ENCODE results near the gene SYNE2.

SYNE2 gene

GRCh38 chr14:64217308-64217707 lies 364.5 kb downstream of the SYNE2 start:
- no peak for DNase-seq (ENCODE audit: low read depth)

- DNase-seq (ENCODE audit: low read depth), result no peak
Measured at GRCh38 chr14:64217834-64218233, 365.0 kb downstream of the SYNE2 start.

GRCh38 chr14:64218344-64219240 lies 365.8 kb downstream of the SYNE2 start:
- DNase-seq (ENCODE audit: low read depth), result peak; percentile 78

GRCh38 chr14:64220056-64220455 lies 367.3 kb downstream of the SYNE2 start:
- DNase-seq (ENCODE audit: low read depth), result no peak

GRCh38 chr14:64220466-64220865 lies 367.7 kb downstream of the SYNE2 start:
- no peak for DNase-seq (ENCODE audit: low read depth)

- no peak for DNase-seq (ENCODE audit: low read depth)
Measured at GRCh38 chr14:64221391-64222003, 368.7 kb downstream of the SYNE2 start.

GRCh38 chr14:64225151-64225757 lies 372.4 kb downstream of the SYNE2 start:
- DNase-seq (ENCODE audit: low read depth), result no peak

- DNase-seq (ENCODE audit: low read depth), result no peak
Measured at GRCh38 chr14:64227856-64228255, 375.1 kb downstream of the SYNE2 start.

GRCh38 chr14:64229489-64229888 lies 376.7 kb downstream of the SYNE2 start:
- DNase-seq (ENCODE audit: low read depth), result no peak

- peak; percentile 92 for DNase-seq (ENCODE audit: low read depth)
Measured at GRCh38 chr14:64232095-64232838, 379.5 kb downstream of the SYNE2 start.

- DNase-seq (ENCODE audit: low read depth), result no peak
Measured at GRCh38 chr14:64232944-64233343, 380.1 kb downstream of the SYNE2 start.

GRCh38 chr14:64233531-64234190 lies 380.9 kb downstream of the SYNE2 start:
- no peak for DNase-seq (ENCODE audit: low read depth)

GRCh38 chr14:64234877-64235651 lies 382.3 kb downstream of the SYNE2 start:
- DNase-seq (ENCODE audit: low read depth), result peak; percentile 58

GRCh38 chr14:64235652-64236640 lies 383.1 kb downstream of the SYNE2 start:
- no peak for DNase-seq (ENCODE audit: low read depth)

GRCh38 chr14:64238049-64238448 lies 385.2 kb downstream of the SYNE2 start:
- DNase-seq (ENCODE audit: low read depth), result no peak

- no peak for DNase-seq (ENCODE audit: low read depth)
Measured at GRCh38 chr14:64238631-64239030, 385.8 kb downstream of the SYNE2 start.

- DNase-seq (ENCODE audit: low read depth), result no peak
Measured at GRCh38 chr14:64244279-64244678, 391.5 kb downstream of the SYNE2 start.

GRCh38 chr14:64245491-64245890 lies 392.7 kb downstream of the SYNE2 start:
- no peak for DNase-seq (ENCODE audit: low read depth)

- no peak for DNase-seq (ENCODE audit: low read depth)
Measured at GRCh38 chr14:64246688-64247087, 393.9 kb downstream of the SYNE2 start.

GRCh38 chr14:64247195-64247594 lies 394.4 kb downstream of the SYNE2 start:
- no peak for DNase-seq (ENCODE audit: low read depth)
